K562 (cell line): Measurements from ENCODE around the gene MS4A4E. TPM values are rescaled to one million over a fixed set of nuclear protein-coding genes. Genes with fewer than 3 reads are reported as not detected.

Source experiments
- ATAC-seq: fragments of 200-7000 bp; cut with Tn5 transposase; 3 replicates; pipeline ENCODE4 v1.9.1; 2020; ENCODE audit warnings: moderate library complexity
- BruUV-seq: library from RNA; stranded (reverse); fragments of 400-500 nt; replicated peaks from 2 replicates; lab custom pipeline; 2021; lab: Mats Ljungman, UMichigan
- CTCF ChIA-PET: fragments of 300-600 bp; formaldehyde crosslinking; extraction: SDS; loops from one replicate; lab custom pipeline; 2021; ENCODE audit warnings: low intra/inter-chr PET ratio; lab: Yijun Ruan, JAX
- POLR2A ChIA-PET: fragments of 300-600, 350-650 bp; sonication (Branson Sonifier 250); formaldehyde crosslinking; extraction: SDS; loops from one replicate; lab custom pipeline; 2021; ENCODE audit warnings: antibody characterized with exemption, inconsistent platforms; lab: Yijun Ruan, JAX
- DNase-seq, 4 experiments: peaks; one replicate each; pipeline versions ENCODE4 v3.0.0 to v3.0.0-alpha.2; 2011 to 2018; ENCODE audit warnings: low spot score in 3 of 4, mixed read lengths in 3 of 4; ENCODE audit errors: extremely low read depth in 1 of 4
- FAIRE-seq: peaks from 2 replicates; lab custom pipeline; 2011; peaks lifted over from hg19 to GRCh38; lab: Jason Lieb, UNC
- H2AFZ ChIP-seq: 2 replicates; pipeline ENCODE4 v1.6.0; 2011; ENCODE audit warnings: low read depth, low read length, control low read depth, inconsistent platforms
- H3K27ac ChIP-seq: fragments of 200-600 bp; 3 replicates; pipeline ENCODE4 v1.8.0; 2011; ENCODE audit warnings: low read depth, mild to moderate bottlenecking, control low read depth, inconsistent platforms, low read length, moderate library complexity, mixed read lengths; ENCODE audit errors: extremely low read depth
- H3K27me3 ChIP-seq, 2 experiments: fragments of 300-600 bp in 1 of 2; 2 replicates in 1 of 2; 3 replicates in 1 of 2; pipeline versions ENCODE4 v1.6.0 to v1.8.0; 2011; ENCODE audit warnings: inconsistent platforms in 2 of 2, low read length in 2 of 2, mild to moderate bottlenecking in 1 of 2, mixed read lengths in 1 of 2, moderate library complexity in 1 of 2; ENCODE audit not compliant: control insufficient read depth in 2 of 2, insufficient read depth in 2 of 2
- H3K36me3 ChIP-seq: fragments of 300-600 bp; 3 replicates; pipeline ENCODE4 v1.8.0; 2011; ENCODE audit warnings: mild to moderate bottlenecking, low read length, inconsistent platforms; ENCODE audit not compliant: control insufficient read depth, insufficient read depth
- H3K4me1 ChIP-seq, 2 experiments: fragments of 200-600 bp in 1 of 2; replicated peaks in 1 of 2; 2 replicates in 1 of 2; 3 replicates in 1 of 2; pipeline versions ENCODE4 v1.5.1 to v1.8.0; 2011; ENCODE audit warnings: inconsistent platforms in 2 of 2, low read length in 2 of 2, mild to moderate bottlenecking in 1 of 2, mixed read lengths in 1 of 2, moderate library complexity in 1 of 2; ENCODE audit not compliant: control insufficient read depth in 2 of 2, insufficient read depth in 2 of 2
- H3K4me2 ChIP-seq: 2 replicates; pipeline ENCODE4 v1.6.1; 2011; ENCODE audit warnings: low read length, control low read depth, inconsistent platforms, mixed read lengths; ENCODE audit not compliant: insufficient read depth
- H3K4me3 ChIP-seq: fragments of 200-600 bp; sonication (generic), shearing (Covaris generic); 2 replicates; pipeline ENCODE4 v1.5.1; 2016; ENCODE audit warnings: control low read depth, inconsistent platforms
- H3K79me2 ChIP-seq: fragments of 200-600 bp; 3 replicates; pipeline ENCODE4 v1.8.0; 2011; ENCODE audit warnings: low read length, inconsistent platforms; ENCODE audit not compliant: control insufficient read depth, insufficient read depth
- H3K9ac ChIP-seq, 2 experiments: 2 replicates each; pipeline versions ENCODE4 v1.6.0 to v1.6.1; 2011; ENCODE audit warnings: low read depth in 2 of 2, low read length in 2 of 2, control low read depth in 1 of 2, inconsistent platforms in 1 of 2, mild to moderate bottlenecking in 1 of 2, mixed read lengths in 1 of 2; ENCODE audit not compliant: insufficient read depth in 1 of 2
- H3K9me1 ChIP-seq: one replicate; pipeline ENCODE4 v1.6.0; 2011; ENCODE audit warnings: inconsistent platforms, mild to moderate bottlenecking, low read length, moderate library complexity; ENCODE audit not compliant: control insufficient read depth, insufficient read depth
- H3K9me3 ChIP-seq: replicated peaks from 2 replicates; pipeline ENCODE4 v1.5.1; 2011; ENCODE audit warnings: low read depth, low read length, inconsistent platforms; ENCODE audit not compliant: control insufficient read depth, insufficient read depth
- H4K20me1 ChIP-seq: replicated peaks from 2 replicates; pipeline ENCODE4 v1.6.1; 2011; ENCODE audit warnings: low read length, inconsistent platforms, mixed read lengths; ENCODE audit not compliant: control insufficient read depth, insufficient read depth
- NR3C1 ChIP-seq: sonication (generic); formaldehyde crosslinking; IDR thresholded peaks from 2 replicates; pipeline ENCODE4 v1.8.1; 2022; ENCODE audit warnings: missing genetic modification reagents
- TRIM24 ChIP-seq, 2 experiments: fragments of 450-650 bp; IDR thresholded peaks; 2 replicates each; pipeline ENCODE4 v1.6.1; 2016
- TRIM28 ChIP-seq: fragments of 450-650 bp; IDR thresholded peaks from 2 replicates; pipeline ENCODE4 v1.6.1; 2017
- WGBS: fragments of 100-300 bp; shearing (Covaris generic); methylation state at CpG from one replicate; pipeline ENCODE4 v1.1.6; 2016; ENCODE audit warnings: low coverage, mixed read lengths; ENCODE audit not compliant: insufficient coverage; ENCODE audit errors: missing lambda C conversion rate; 5-methylcytosine and 5-hydroxymethylcytosine counted together
- in situ Hi-C: fragments of 300-500 bp; cut with MboI; formaldehyde crosslinking; loops from 4 replicates; pipeline ENCODE4 v1.15.0; 2018; ENCODE audit warnings: inconsistent platforms, mixed read lengths
- intact Hi-C: fragments of 100-400 bp; cut with micrococcal nuclease; formaldehyde crosslinking; loops from 2 replicates; pipeline ENCODE4 v1.14.2; 2022
- polyA plus RNA-seq, 8 experiments: library from polyadenylated mRNA; depleted of rRNA in 4 of 8; stranded (reverse) in 5 of 8; unstranded in 3 of 8; fragments of >200 nt; fragmentation: Nextera tagmentation in 2 of 8; fragmentation: Illumina TruSeq in 1 of 8; extraction: Ambion mirVana in 2 of 8; extraction: Trizol in 1 of 8; gene quantifications; 2 replicates each; pipeline versions ENCODE4 v1.2.1 to v1.2.3, GENCODE V29; 2011 to 2014; ENCODE audit warnings: inconsistent platforms in 1 of 8, missing spikeins in 1 of 8
- total RNA-seq, 7 experiments: library from RNA; depleted of rRNA in 6 of 7; stranded (reverse); fragments of >200 nt in 6 of 7; fragmentation: Illumina TruSeq in 2 of 7; extraction: Trizol in 2 of 7; gene quantifications; 2 replicates each; pipeline versions ENCODE4 v1.2.1 to v1.2.3, GENCODE V29; 2011 to 2021; ENCODE audit warnings: low replicate concordance in 1 of 7
- TF ChIP-seq, protein P1 (sequence below), 2 experiments: fragments of 450-650 bp; IDR thresholded peaks; 2 replicates each; pipeline ENCODE4 v1.6.1; 2018; ENCODE audit warnings: mild to moderate bottlenecking in 2 of 2, low read depth in 1 of 2; ENCODE audit not compliant: partially characterized antibody in 2 of 2
- TF ChIP-seq, protein P2 (sequence below): sonication (generic); formaldehyde crosslinking; IDR thresholded peaks from 2 replicates; pipeline ENCODE4 v1.8.1; 2022; ENCODE audit warnings: missing genetic modification reagents

Gene MS4A4E
- total and polyA plus RNA-seq, 9 of the 15 experiments (the other 6 are each of a cell fraction or from before 2014, with no cell fraction given), result 0.11 to 0.81 (median 0.36) TPM; not detected in 2

DNA sequence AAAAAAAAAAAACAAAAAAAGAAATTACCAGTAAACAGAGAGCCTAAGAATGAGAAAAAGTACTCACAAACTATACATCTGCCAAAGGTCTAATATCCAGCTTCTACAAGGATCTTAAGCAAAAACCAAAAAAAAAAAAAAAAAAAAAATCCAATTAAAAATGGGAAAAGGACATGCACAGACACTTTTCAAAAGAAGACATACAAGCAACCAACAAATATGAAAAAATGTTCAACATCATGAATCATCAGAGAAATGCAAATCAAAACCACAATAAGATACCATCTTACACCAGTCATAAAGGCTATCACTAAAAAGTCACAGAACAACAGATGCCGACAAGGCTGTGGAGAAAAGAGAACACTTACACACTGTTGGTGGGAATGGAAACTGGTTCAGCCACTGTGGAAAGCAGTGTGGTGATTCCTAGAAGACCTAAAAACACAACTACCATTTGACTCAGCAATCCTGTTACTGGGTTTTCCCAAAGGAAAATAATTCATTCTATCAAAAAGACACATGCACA is 78.3 kb downstream of the MS4A4E start:
- Histone ChIP-seq H3K9me1 (no peaks in the 10 kb centered on the region), H3K27ac (no peak overlapping the region), H3K4me2 (no peak overlapping the region), H4K20me1 (no peaks in the 10 kb centered on the region), H3K9me3 (peaks cover 12% of the 10 kb centered on the region), H3K9ac (no peak overlapping the region), H3K27me3 (no peaks in the 10 kb centered on the region), H3K36me3 (no peaks in the 10 kb centered on the region), H3K79me2 (no peaks in the 10 kb centered on the region), H3K4me3 (no peak overlapping the region), H3K4me1 (no peaks in the 10 kb centered on the region), H2AFZ (no peak overlapping the region)
- TF ChIP-seq, protein P1, sequence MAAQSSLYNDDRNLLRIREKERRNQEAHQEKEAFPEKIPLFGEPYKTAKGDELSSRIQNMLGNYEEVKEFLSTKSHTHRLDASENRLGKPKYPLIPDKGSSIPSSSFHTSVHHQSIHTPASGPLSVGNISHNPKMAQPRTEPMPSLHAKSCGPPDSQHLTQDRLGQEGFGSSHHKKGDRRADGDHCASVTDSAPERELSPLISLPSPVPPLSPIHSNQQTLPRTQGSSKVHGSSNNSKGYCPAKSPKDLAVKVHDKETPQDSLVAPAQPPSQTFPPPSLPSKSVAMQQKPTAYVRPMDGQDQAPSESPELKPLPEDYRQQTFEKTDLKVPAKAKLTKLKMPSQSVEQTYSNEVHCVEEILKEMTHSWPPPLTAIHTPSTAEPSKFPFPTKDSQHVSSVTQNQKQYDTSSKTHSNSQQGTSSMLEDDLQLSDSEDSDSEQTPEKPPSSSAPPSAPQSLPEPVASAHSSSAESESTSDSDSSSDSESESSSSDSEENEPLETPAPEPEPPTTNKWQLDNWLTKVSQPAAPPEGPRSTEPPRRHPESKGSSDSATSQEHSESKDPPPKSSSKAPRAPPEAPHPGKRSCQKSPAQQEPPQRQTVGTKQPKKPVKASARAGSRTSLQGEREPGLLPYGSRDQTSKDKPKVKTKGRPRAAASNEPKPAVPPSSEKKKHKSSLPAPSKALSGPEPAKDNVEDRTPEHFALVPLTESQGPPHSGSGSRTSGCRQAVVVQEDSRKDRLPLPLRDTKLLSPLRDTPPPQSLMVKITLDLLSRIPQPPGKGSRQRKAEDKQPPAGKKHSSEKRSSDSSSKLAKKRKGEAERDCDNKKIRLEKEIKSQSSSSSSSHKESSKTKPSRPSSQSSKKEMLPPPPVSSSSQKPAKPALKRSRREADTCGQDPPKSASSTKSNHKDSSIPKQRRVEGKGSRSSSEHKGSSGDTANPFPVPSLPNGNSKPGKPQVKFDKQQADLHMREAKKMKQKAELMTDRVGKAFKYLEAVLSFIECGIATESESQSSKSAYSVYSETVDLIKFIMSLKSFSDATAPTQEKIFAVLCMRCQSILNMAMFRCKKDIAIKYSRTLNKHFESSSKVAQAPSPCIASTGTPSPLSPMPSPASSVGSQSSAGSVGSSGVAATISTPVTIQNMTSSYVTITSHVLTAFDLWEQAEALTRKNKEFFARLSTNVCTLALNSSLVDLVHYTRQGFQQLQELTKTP (IDR thresholded peaks at IDR 0.05; ENCODE audit: low read depth in 1 of 2, partially characterized antibody in 2 of 2), result peak in 1 of 2 experiments; percentile 99
- TF ChIP-seq, protein P2, sequence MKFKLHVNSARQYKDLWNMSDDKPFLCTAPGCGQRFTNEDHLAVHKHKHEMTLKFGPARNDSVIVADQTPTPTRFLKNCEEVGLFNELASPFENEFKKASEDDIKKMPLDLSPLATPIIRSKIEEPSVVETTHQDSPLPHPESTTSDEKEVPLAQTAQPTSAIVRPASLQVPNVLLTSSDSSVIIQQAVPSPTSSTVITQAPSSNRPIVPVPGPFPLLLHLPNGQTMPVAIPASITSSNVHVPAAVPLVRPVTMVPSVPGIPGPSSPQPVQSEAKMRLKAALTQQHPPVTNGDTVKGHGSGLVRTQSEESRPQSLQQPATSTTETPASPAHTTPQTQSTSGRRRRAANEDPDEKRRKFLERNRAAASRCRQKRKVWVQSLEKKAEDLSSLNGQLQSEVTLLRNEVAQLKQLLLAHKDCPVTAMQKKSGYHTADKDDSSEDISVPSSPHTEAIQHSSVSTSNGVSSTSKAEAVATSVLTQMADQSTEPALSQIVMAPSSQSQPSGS (CRISPR knock-in tag), result no peak
- TF ChIP-seq TRIM28 (peak; percentile 18; the same call in 1 of the 2 replicates), TRIM24 (IDR thresholded peaks at IDR 0.05) (0 out of 4 replicates have a peak, but pooled peaks of 1 of the 2 experiments have one; percentile 41), NR3C1 (CRISPR knock-in tag) (no peak)
- in situ Hi-C loops (no loop called here), intact Hi-C loops (no loop called here)
- ChIA-PET CTCF (no interaction called here), POLR2A (no interaction called here)
- FAIRE-seq (no peak), DNase-seq (no peak), ATAC-seq (no peak)
- BruUV-seq, result no TSS peak
- 59% methylated on average over 1 of the region's 1 CpG for WGBS
